ENCODE results near the gene GSE1.

The GSE1 gene

DNA sequence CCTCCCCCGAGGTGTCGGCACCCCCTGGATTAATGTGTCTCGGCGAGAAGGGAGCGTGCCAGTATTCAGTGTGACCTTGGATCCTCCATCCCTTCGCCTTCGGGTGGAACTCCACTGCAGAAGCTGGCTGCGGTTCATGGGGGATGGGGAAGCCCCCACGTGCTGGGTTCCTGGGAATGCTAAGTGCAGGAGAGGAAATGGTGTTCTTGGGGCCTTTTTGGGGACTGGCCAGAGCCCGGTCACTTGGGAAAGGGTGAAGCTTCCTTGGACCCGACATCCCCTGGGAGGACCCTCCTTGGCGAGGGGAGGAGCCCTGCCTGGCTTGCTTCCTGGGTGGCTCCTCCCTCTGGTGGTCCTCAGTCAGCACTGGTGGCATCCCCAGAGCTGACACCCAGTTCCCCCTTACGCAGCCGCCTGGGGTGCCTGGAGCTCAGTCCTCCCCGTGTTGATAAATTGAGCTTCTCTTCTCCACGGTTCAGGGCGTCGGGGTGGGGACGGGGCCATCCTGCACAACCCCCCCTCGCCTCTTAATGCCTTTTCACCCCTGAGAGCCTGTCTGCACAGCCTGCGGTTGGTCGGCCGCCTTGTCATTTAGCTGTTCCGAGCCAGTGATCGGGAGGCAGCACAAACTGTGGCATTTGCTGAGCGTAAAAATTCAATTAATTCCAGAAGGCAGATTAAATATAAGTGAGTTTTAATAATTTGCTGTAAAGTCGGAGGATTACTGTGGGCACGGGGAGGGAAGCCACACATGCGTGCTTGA, 30.7 kb upstream of the GSE1 start:
- H3K4me2 ChIP-seq = peak overlapping the region; percentile 63 to 99 (median 96)
- H3K27ac ChIP-seq = peak overlapping the region in 9 of 11 experiments; percentile 27 to 72 (median 57); a peak in 17 of 22 replicates
- no peaks in the 10 kb centered on the region for H3K9me3 ChIP-seq (replicated peaks in 1 of 11)
- H3K4me3 ChIP-seq = peak overlapping the region in 8 of 10 experiments; percentile 4 to 52 (median 32); a peak in 13 of 20 replicates
- H3K36me3 ChIP-seq = peaks cover 0 to 5% (median 0%) of the 10 kb centered on the region in 11 experiments; a peak in 1 of 22 replicates
- peaks cover 42 to 100% (median 100%) of the 10 kb centered on the region in 10 experiments for H3K4me1 ChIP-seq
- peak overlapping the region in 10 of 11 experiments; percentile 11 to 69 (median 58); a peak in 17 of 22 replicates for H3K9ac ChIP-seq
- H3K27me3 ChIP-seq = peaks cover 0 to 60% (median 0%) of the 10 kb centered on the region in 11 experiments; a peak in 7 of 22 replicates
- no peak for TF ChIP-seq Cebpa-rat (IDR thresholded peaks at IDR 0.05)
- H4K20me1 ChIP-seq = peaks cover 80 to 100% (median 100%) of the 10 kb centered on the region in 11 experiments; a peak in 21 of 22 replicates

DNA sequence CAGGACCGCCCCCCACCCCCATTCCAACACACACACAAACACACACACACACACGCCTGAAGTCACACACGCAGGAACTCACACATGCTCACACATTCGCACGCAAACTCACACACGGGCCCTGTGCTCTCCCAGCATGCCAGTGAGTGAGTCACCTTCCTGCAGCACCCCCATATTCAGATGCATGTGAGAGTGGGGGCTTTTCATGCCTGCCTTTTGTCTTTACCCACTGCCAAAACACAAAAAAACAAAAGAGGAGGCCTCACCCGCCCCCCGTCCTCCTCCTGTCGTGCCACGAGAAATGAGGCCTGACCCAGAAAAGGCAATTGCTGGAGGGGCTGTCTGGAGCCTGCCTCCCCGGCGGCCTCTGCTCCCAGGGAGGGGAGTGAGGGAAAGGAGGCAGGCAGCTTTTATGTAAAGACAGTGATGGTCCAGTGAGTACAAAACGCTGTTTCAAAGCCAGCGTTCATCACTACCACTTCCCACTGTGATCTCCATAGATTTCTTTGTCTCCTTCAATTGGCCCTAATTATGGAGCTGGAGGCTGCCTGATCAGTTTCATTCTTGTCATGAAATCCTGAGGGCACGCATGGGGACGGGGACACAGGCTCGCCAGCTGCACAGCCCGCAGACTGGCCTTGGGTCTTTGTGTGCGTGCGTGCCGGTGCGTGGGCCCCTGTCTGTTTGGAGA, 29.5 kb upstream of the GSE1 start:
- H3K27me3 ChIP-seq = peaks cover 0 to 70% (median 0%) of the 10 kb centered on the region in 11 experiments; a peak in 7 of 22 replicates
- peaks cover 42 to 100% (median 100%) of the 10 kb centered on the region in 10 experiments for H3K4me1 ChIP-seq
- peak overlapping the region in 9 of 11 experiments; percentile 11 to 69 (median 58); a peak in 17 of 22 replicates for H3K9ac ChIP-seq
- peak overlapping the region in 8 of 11 experiments; percentile 51 to 72 (median 60); a peak in 15 of 22 replicates for H3K27ac ChIP-seq
- peak overlapping the region in 3 of 10 experiments; percentile 5 to 52 (median 19); a peak in 3 of 20 replicates for H3K4me3 ChIP-seq
- peak overlapping the region; percentile 63 to 99 (median 96) for H3K4me2 ChIP-seq
- peaks cover 77 to 100% (median 100%) of the 10 kb centered on the region in 11 experiments; a peak in 21 of 22 replicates for H4K20me1 ChIP-seq
- peaks cover 0 to 5% (median 0%) of the 10 kb centered on the region in 11 experiments; a peak in 1 of 22 replicates for H3K36me3 ChIP-seq
- TF ChIP-seq Cebpa-rat (IDR thresholded peaks at IDR 0.05) = no peak
- no peaks in the 10 kb centered on the region for H3K9me3 ChIP-seq (replicated peaks in 1 of 11)

GRCh38 chr16:85584267-85584666, 28.9 kb upstream of the GSE1 start:
- no peak overlapping the region for H3K4me3 ChIP-seq
- H3K9me3 ChIP-seq (replicated peaks in 1 of 11) = no peaks in the 10 kb centered on the region
- peak overlapping the region in 4 of 11 experiments; percentile 53 to 69 (median 65); a peak in 5 of 22 replicates for H3K9ac ChIP-seq
- peak overlapping the region in 10 of 11 experiments; percentile 66 to 99 (median 96); a peak in 17 of 22 replicates for H3K4me2 ChIP-seq
- H4K20me1 ChIP-seq = peaks cover 77 to 100% (median 97%) of the 10 kb centered on the region in 11 experiments; a peak in 21 of 22 replicates
- TF ChIP-seq Cebpa-rat (IDR thresholded peaks at IDR 0.05) = no peak
- H3K36me3 ChIP-seq = peaks cover 0 to 5% (median 0%) of the 10 kb centered on the region in 11 experiments; a peak in 1 of 22 replicates
- peaks cover 0 to 69% (median 0%) of the 10 kb centered on the region in 11 experiments; a peak in 7 of 22 replicates for H3K27me3 ChIP-seq
- H3K4me1 ChIP-seq = peaks cover 42 to 100% (median 100%) of the 10 kb centered on the region in 10 experiments
- peak overlapping the region in 2 of 11 experiments; percentile 57 to 72; a peak in 4 of 22 replicates for H3K27ac ChIP-seq

GRCh38 chr16:85584819-85585282, 28.3 kb upstream of the GSE1 start:
- Histone ChIP-seq H3K9ac (no peak overlapping the region), H4K20me1 (peaks cover 74 to 100% (median 91%) of the 10 kb centered on the region in 11 experiments; a peak in 21 of 22 replicates), H3K4me1 (peaks cover 37 to 100% (median 94%) of the 10 kb centered on the region in 10 experiments), H3K27me3 (peaks cover 0 to 64% (median 0%) of the 10 kb centered on the region in 11 experiments; a peak in 7 of 22 replicates), H3K9me3 (replicated peaks in 1 of 11) (no peaks in the 10 kb centered on the region), H3K4me3 (no peak overlapping the region), H3K27ac (no peak overlapping the region; a peak in 1 of 22 replicates), H3K36me3 (peaks cover 0 to 5% (median 0%) of the 10 kb centered on the region in 11 experiments; a peak in 1 of 22 replicates), H3K4me2 (peak overlapping the region in 9 of 11 experiments; percentile 13 to 99 (median 96); a peak in 16 of 22 replicates)
- no peak for TF ChIP-seq Cebpa-rat (IDR thresholded peaks at IDR 0.05)

DNA sequence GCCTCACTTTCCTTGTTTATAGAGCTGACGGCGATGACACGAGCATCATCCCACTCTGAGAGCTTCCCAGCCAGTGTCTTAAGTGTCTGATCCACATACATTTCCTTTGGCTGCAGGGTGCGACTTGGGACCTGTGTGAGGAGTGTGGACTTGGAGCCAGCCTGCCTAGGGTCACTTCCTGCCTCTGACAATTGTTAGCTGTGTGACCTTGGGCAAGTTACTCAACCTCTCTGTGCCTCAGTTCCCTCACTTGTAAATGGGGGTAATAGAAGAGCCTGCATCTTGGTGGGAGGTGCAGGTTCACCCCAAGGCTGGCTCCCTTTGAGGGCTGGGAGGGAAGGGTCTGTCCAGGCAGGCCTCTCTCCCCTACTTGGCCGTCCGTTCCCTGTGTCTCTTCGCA, 27.4 kb upstream of the GSE1 start:
- peak overlapping the region in 9 of 11 experiments; percentile 72 to 99 (median 94); a peak in 18 of 22 replicates for H3K4me2 ChIP-seq
- H3K4me1 ChIP-seq = peaks cover 32 to 100% (median 91%) of the 10 kb centered on the region in 10 experiments
- no peaks in the 10 kb centered on the region for H3K9me3 ChIP-seq (replicated peaks in 1 of 11)
- H3K27ac ChIP-seq = peak overlapping the region in 3 of 11 experiments; percentile 58 to 67 (median 63); a peak in 5 of 22 replicates
- peaks cover 0 to 63% (median 0%) of the 10 kb centered on the region in 11 experiments; a peak in 7 of 22 replicates for H3K27me3 ChIP-seq
- H3K36me3 ChIP-seq = no peaks in the 10 kb centered on the region
- peaks cover 66 to 98% (median 89%) of the 10 kb centered on the region in 11 experiments; a peak in 21 of 22 replicates for H4K20me1 ChIP-seq
- no peak for TF ChIP-seq Cebpa-rat (IDR thresholded peaks at IDR 0.05)
- peak overlapping the region in 4 of 11 experiments; percentile 65 to 75 (median 66); a peak in 8 of 22 replicates for H3K9ac ChIP-seq
- no peak overlapping the region for H3K4me3 ChIP-seq

GRCh38 chr16:85586380-85587104, 26.6 kb upstream of the GSE1 start:
- Histone ChIP-seq H3K9me3 (replicated peaks in 1 of 11) (no peaks in the 10 kb centered on the region), H3K4me1 (peaks cover 30 to 100% (median 91%) of the 10 kb centered on the region in 10 experiments), H3K4me2 (peak overlapping the region; percentile 18 to 99 (median 93); a peak in 20 of 22 replicates), H3K4me3 (peak overlapping the region in 1 of 10 experiments; percentile 38; a peak in 1 of 20 replicates), H3K9ac (peak overlapping the region in 8 of 11 experiments; percentile 5 to 75 (median 48); a peak in 13 of 22 replicates), H3K27me3 (peaks cover 0 to 63% (median 0%) of the 10 kb centered on the region in 11 experiments; a peak in 7 of 22 replicates), H4K20me1 (peaks cover 66 to 98% (median 89%) of the 10 kb centered on the region in 11 experiments; a peak in 21 of 22 replicates), H3K27ac (peak overlapping the region in 5 of 11 experiments; percentile 18 to 67 (median 58); a peak in 11 of 22 replicates), H3K36me3 (no peaks in the 10 kb centered on the region)
- TF ChIP-seq Cebpa-rat (IDR thresholded peaks at IDR 0.05) = no peak

DNA sequence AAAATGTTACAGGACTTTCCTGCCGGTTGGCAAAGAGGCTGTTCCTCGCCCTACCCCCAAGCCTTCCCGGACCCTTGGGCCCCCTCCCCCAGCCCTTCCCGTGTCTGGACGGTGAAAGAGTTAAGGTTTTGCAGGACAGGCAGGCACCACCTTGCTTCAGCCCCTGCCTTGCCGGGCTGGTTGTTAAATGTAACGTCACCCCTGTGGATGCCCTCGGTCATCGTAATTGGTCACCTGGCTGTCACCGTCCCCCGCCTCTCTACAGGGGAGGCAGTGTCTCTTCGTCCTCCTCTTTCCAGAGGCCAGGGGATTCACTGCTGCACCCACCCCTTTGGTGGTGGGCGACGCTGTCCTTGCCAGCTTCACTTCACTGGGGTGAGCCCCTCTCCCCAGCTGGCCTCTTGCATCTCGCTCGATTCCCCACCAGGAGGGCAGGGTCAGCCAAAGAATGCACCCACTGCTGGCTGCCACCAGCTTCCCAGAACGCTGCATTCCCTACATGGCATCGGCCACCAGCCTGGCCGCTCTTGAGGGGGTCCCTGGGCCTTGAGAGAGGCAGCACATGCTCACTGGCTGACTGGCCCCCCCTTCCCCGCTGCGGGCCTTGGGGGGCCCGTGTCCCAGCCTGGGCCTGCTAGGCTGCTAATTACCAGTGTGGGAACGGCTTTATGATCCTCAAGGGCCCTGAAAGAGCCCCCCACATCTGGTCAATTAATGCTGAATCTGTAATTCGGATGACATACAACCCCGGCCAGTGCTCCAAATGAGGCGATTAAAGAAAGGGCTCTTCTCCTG, 25.2 kb upstream of the GSE1 start:
- Histone ChIP-seq H3K4me1 (peaks cover 29 to 100% (median 91%) of the 10 kb centered on the region in 10 experiments), H3K36me3 (no peaks in the 10 kb centered on the region), H4K20me1 (peaks cover 64 to 98% (median 88%) of the 10 kb centered on the region in 11 experiments; a peak in 20 of 22 replicates), H3K9me3 (replicated peaks in 1 of 11) (no peaks in the 10 kb centered on the region), H3K27me3 (peaks cover 0 to 61% (median 0%) of the 10 kb centered on the region in 11 experiments; a peak in 7 of 22 replicates), H3K9ac (peak overlapping the region in 7 of 11 experiments; percentile 6 to 62 (median 40); a peak in 9 of 22 replicates), H3K27ac (peak overlapping the region in 2 of 11 experiments; percentile 12 to 46; a peak in 3 of 22 replicates), H3K4me2 (peak overlapping the region in 9 of 11 experiments; percentile 35 to 99 (median 94); a peak in 18 of 22 replicates), H3K4me3 (no peak overlapping the region)
- no peak for TF ChIP-seq Cebpa-rat (IDR thresholded peaks at IDR 0.05)

All from BLaER1 treated with 17β-estradiol and CSF1 and Interleukin-3, amounts not matched to agents 10 nM and 100 nM (cell line).